Neural crest cell (in vitro differentiated cells): ENCODE results near the gene IRF2BP1. TPM values are rescaled to one million over a fixed set of nuclear protein-coding genes. Genes with fewer than 3 reads are reported as not detected.

Source experiments
- DNase-seq: peaks from one replicate; pipeline ENCODE4 v3.0.0; 2021; ENCODE audit warnings: low read depth, mixed read lengths, low spot score
- H3K27ac Mint-ChIP-seq: one replicate; pipeline ENCODE4 v1.8.0; 2021; ENCODE audit warnings: mild to moderate bottlenecking, mixed read lengths; ENCODE audit not compliant: unreplicated experiment
- H3K27me3 Mint-ChIP-seq: 2 replicates; pipeline ENCODE4 v1.8.0; 2021; ENCODE audit warnings: low read depth, mild to moderate bottlenecking, mixed read lengths
- H3K36me3 Mint-ChIP-seq: 2 replicates; pipeline ENCODE4 v1.8.0; 2021; ENCODE audit warnings: low read depth, mild to moderate bottlenecking, mixed read lengths
- H3K4me1 Mint-ChIP-seq: 2 replicates; pipeline ENCODE4 v1.8.0; 2021; ENCODE audit warnings: mixed read lengths
- H3K4me3 Mint-ChIP-seq: one replicate; pipeline ENCODE4 v1.8.0; 2021; ENCODE audit warnings: mild to moderate bottlenecking, mixed read lengths
- H3K9me3 Mint-ChIP-seq: 2 replicates; pipeline ENCODE4 v1.8.0; 2021; ENCODE audit warnings: mixed read lengths
- long read RNA-seq: library from polyadenylated mRNA; unstranded; transcript quantifications from one replicate; pipeline ENCODE4 v2.0.0, GENCODE V29; 2020
- total RNA-seq: library from RNA; stranded (reverse); gene quantifications from 2 replicates; pipeline ENCODE4 v1.2.1, GENCODE V29; 2021
- TF ChIP-seq, protein P1 (sequence below): fragments of 200-600 bp; sonication (generic); conservative IDR thresholded peaks from 2 replicates; pipeline ENCODE4 v1.5.0; 2021; ENCODE audit warnings: antibody characterized with exemption, mild to moderate bottlenecking

Gene IRF2BP1, protein sequence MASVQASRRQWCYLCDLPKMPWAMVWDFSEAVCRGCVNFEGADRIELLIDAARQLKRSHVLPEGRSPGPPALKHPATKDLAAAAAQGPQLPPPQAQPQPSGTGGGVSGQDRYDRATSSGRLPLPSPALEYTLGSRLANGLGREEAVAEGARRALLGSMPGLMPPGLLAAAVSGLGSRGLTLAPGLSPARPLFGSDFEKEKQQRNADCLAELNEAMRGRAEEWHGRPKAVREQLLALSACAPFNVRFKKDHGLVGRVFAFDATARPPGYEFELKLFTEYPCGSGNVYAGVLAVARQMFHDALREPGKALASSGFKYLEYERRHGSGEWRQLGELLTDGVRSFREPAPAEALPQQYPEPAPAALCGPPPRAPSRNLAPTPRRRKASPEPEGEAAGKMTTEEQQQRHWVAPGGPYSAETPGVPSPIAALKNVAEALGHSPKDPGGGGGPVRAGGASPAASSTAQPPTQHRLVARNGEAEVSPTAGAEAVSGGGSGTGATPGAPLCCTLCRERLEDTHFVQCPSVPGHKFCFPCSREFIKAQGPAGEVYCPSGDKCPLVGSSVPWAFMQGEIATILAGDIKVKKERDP
- total RNA-seq: 28.6 and 33.1 TPM in 2 replicates
- long read RNA-seq: 0 reads

DNA sequence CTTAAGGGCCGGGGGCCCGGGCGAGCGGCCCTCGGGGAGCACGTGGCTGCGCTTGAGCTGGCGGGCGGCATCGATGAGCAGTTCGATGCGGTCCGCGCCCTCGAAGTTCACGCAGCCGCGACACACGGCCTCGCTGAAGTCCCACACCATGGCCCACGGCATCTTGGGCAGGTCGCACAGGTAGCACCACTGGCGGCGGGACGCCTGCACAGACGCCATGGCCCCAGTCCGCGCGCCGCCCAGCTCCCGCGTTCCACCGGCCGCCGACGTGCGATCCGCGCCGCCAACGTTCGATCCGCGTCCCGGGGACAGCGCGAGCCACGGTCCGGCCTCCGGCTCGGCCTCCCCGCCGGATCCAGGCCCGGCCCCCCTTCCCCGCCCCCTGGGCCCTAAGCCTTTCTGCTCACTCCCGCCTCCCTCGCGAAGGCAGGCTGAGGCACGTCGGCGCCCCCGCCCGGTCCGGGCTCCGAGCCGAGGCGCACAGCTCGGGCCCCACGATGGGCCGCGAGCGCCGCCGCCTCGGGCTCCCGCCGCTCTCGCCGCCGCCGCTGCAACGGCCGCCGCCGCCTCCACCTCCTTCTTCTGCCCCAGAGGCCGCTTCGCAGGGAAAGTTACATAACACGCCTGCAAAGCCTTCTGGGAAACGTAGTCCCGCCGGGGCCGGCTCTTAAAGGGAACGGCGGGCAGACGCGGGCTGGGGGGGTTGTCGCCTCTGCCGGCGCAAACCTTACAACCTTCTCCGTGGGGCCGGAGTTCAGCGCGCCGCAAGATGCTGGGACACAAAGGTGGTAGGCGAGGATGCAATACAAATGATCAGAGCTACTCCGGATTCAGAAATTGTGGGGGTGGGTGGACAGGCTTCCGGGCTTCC is at the start of gene IRF2BP1:
Gene IRF2BP1 (minus strand): TSS at position 586 of the 871 bp plus-strand sequence. CDS start 367 bp downstream, at position 219.
- no peaks in the 10 kb centered on the region for H3K9me3 Mint-ChIP-seq
- TF ChIP-seq, protein P1, sequence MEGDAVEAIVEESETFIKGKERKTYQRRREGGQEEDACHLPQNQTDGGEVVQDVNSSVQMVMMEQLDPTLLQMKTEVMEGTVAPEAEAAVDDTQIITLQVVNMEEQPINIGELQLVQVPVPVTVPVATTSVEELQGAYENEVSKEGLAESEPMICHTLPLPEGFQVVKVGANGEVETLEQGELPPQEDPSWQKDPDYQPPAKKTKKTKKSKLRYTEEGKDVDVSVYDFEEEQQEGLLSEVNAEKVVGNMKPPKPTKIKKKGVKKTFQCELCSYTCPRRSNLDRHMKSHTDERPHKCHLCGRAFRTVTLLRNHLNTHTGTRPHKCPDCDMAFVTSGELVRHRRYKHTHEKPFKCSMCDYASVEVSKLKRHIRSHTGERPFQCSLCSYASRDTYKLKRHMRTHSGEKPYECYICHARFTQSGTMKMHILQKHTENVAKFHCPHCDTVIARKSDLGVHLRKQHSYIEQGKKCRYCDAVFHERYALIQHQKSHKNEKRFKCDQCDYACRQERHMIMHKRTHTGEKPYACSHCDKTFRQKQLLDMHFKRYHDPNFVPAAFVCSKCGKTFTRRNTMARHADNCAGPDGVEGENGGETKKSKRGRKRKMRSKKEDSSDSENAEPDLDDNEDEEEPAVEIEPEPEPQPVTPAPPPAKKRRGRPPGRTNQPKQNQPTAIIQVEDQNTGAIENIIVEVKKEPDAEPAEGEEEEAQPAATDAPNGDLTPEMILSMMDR: no peak
- H3K4me3 Mint-ChIP-seq: peak within 1 kb of the TSS; percentile 99
- peaks cover 9% of the 10 kb centered on the region for H3K27me3 Mint-ChIP-seq
- peak within 1 kb of the TSS; percentile 99 for H3K27ac Mint-ChIP-seq
- peaks cover 3% of the 10 kb centered on the region for H3K36me3 Mint-ChIP-seq
- DNase-seq: peak; percentile 82
- H3K4me1 Mint-ChIP-seq: peaks cover 24% of the 10 kb centered on the region

DNA sequence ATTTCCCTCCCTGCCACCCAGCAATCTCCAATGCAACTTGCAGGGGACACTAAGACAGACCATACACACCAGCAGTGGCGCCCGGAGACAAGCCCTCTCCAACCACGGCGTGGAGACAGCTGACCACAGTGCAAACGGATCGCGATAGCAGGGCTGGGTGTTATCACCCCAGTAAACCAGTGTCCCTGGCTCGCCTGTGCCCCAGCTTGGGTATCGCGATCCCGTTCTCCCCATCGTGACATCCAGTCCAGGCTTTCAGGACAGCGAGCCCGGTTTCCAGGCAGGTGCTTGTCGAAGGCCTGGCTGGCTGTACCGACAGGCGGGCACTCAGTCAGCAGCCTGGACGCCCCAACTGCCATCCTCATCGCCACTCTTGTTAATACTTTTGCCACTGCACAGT is 49.3 kb upstream of the IRF2BP1 start:
- Mint-ChIP-seq H3K36me3 (peaks cover 3% of the 10 kb centered on the region), H3K4me3 (no peak overlapping the region), H3K27me3 (peaks cover 52% of the 10 kb centered on the region), H3K9me3 (no peaks in the 10 kb centered on the region), H3K27ac (no peak overlapping the region), H3K4me1 (no peaks in the 10 kb centered on the region)
- DNase-seq: no peak
- TF ChIP-seq, protein P1: no peak

DNA sequence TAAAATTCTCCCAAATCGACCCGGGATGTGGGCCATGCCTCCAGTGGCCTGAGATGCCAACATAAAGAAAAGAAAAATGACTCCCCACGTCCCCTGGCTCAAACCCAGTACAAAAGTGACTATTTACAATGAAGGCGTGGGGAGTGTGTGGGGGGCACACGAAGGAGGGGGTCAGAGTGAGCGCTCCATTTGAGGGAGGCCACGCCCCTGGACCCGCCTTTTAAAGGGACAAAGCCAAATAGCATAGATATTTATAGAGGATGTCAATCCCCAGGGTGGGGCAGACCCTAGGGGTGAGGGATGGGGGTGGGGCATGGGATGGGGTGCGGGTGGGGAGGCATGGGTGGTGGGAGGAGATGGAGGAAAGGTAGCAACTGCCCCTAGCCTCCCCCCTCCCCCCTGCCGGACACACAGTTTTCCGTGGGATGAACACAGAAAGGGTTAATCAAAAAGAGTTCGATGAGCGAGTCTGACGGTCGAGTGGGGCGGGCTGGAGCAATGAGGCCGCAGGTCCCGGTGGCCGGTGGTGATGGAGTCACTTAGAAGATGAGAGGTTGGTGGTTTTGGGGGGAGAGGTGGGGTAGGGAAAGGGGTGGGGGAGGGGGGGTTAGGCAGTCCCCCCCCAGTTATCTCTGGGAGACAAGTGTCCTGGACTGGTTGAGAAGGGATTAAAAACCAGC is 48.8 kb upstream of the IRF2BP1 start:
- H3K27ac Mint-ChIP-seq: no peak overlapping the region
- TF ChIP-seq, protein P1: no peak
- no peak overlapping the region for H3K4me3 Mint-ChIP-seq
- no peak for DNase-seq
- peaks cover 3% of the 10 kb centered on the region for H3K36me3 Mint-ChIP-seq
- no peaks in the 10 kb centered on the region for H3K4me1 Mint-ChIP-seq
- no peaks in the 10 kb centered on the region for H3K9me3 Mint-ChIP-seq
- H3K27me3 Mint-ChIP-seq: peaks cover 57% of the 10 kb centered on the region

DNA sequence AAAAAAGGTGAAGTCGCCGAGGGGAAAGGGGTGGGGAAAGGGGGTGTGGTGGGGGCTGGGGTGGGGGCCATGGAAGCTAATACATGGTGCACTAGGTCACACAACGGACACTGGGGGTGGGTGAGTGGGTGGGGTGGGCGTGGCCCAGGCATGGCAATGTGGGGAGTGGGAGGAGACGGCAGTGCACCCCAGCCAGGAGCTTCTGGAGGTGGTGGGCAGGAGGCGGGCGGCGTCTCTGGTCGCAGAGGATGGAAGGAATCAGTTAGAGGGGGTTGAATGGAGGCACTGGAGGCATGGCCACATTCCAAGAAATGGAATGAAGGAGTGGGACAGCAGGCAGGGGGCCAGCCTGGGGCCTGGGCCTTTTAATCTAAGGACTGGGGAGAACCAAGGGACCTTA is 47.8 kb upstream of the IRF2BP1 start:
- H3K36me3 Mint-ChIP-seq: peaks cover 3% of the 10 kb centered on the region
- H3K27ac Mint-ChIP-seq: no peak overlapping the region
- H3K9me3 Mint-ChIP-seq: no peaks in the 10 kb centered on the region
- TF ChIP-seq, protein P1: no peak
- no peaks in the 10 kb centered on the region for H3K4me1 Mint-ChIP-seq
- no peak for DNase-seq
- H3K27me3 Mint-ChIP-seq: peaks cover 63% of the 10 kb centered on the region
- no peak overlapping the region for H3K4me3 Mint-ChIP-seq

DNA sequence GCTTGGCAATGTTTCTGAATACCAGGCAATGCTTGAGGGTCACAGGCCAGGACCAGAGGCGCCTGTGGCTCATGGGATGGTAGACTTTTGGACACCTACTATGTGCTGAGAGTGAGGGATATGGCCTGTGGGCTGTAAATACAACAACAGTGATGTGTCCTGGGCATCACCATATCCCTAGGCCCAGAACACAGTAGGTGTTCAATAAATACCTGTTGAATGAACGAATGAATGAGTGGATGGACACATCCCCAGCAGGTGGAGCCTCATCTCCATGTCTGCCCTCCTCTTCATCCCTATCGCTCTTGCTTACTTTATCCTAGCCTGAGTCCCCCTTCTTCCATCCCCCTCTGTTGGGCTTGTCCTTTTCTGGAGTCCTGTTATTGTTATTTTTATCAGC is 45.1 kb upstream of the IRF2BP1 start:
- no peak overlapping the region for H3K4me3 Mint-ChIP-seq
- no peak overlapping the region for H3K27ac Mint-ChIP-seq
- no peaks in the 10 kb centered on the region for H3K9me3 Mint-ChIP-seq
- DNase-seq: no peak
- H3K4me1 Mint-ChIP-seq: peaks cover 14% of the 10 kb centered on the region
- no peaks in the 10 kb centered on the region for H3K36me3 Mint-ChIP-seq
- peaks cover 57% of the 10 kb centered on the region for H3K27me3 Mint-ChIP-seq
- TF ChIP-seq, protein P1: no peak
